Measurements from ENCODE around the gene ZC3H12A.

ZC3H12A gene

GRCh38 chr1:37474046-37474696, at the start of gene ZC3H12A:
Gene ZC3H12A (plus strand): TSS chr1:37474580. CDS start chr1:37475497, 917 bp downstream.
- DNase-seq (ENCODE audit: low read depth): peak; percentile 93

- no peak for DNase-seq (ENCODE audit: low read depth)
Observed at GRCh38 chr1:37425221-37425620, 49.2 kb upstream of the ZC3H12A start.

DNA sequence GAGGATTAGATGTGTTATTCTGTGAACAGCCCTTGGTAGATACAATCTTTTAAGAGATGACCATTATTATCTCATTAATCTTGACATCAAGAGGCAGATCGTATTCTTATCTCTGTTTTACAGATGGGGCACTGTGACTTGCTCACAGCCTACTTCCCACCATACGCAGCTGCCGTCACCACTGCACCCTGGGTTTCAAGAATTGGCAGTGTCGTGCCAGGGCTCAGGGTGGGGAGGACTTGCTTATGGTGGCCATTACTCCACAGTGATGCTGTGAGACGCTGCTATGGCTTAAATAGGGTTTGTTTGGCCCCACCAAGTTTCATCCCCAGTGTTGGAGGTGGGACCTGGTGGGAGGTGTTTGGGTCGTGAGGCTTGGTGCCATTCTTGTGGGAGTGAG, 45.4 kb upstream of the ZC3H12A start:
- DNase-seq (ENCODE audit: low read depth): no peak

DNA sequence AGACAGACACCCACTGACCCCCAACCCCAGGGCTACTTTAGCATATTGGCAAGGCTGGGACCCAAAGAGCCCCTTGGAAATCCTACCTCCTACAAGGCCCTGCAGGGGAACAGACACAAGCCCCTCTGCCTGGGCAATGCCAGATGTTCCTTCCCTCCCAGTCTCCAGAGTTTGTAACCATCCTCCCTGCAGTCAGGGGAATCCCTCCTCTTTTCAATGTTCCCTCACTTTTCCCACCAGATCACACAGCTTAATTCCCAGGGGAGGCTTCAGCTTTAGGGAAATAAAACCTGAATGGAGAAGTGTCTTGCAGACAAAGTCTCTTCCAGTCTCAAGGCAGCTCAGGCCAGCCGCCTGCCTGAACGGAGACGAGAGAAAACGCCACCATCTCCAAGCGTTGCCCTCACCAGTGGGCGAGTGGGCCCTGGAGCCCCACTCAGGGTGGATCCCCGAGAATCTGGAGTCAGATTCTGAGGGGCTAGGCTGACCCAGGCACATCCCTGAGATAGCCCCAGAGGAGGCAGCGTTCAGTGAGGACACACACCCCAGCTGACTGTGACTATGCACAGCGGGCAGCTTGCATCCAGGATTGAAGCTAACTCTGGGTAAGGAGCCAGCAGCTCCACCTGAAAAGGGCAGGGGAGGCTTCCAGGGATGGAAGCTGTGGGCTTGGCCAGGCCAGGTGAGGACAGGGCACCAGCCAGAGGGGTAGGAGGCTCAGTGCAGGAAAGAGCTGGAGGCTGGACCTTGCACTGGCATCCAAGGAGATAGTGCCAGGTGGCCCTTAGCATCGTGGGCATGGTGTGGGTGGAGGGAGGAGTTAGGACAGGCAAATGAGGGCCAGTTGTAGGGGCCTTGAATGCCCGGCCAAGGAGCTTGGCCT, 44.0 kb upstream of the ZC3H12A start:
- no peak for DNase-seq (ENCODE audit: low read depth)

- DNase-seq (ENCODE audit: low read depth): no peak
Observed at GRCh38 chr1:37432716-37433115, 41.7 kb upstream of the ZC3H12A start.

- no peak for DNase-seq (ENCODE audit: low read depth)
Observed at GRCh38 chr1:37433171-37433570, 41.2 kb upstream of the ZC3H12A start.

- DNase-seq (ENCODE audit: low read depth): peak; percentile 67
Observed at GRCh38 chr1:37434292-37435225, 39.8 kb upstream of the ZC3H12A start.

DNA sequence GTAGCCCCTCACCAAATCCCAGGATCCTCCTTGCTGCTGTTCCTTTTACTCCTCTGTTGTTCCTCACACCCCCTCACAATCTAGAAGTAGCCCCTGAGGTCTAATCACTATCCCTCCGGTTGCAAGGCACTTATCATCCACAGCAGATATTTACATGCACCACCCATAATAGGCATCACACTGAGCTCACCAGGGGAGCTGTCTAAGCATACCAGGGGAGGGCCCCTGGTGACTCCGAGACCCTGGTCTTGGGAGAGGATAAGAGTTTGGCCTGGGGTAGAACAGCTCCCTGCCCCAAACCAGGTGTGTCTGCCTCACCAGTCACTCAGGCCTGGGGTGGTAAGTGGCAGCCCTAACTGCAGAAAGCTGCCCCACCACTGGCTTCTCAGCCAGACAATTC, 37.3 kb upstream of the ZC3H12A start:
- no peak for DNase-seq (ENCODE audit: low read depth)

GRCh38 chr1:37438037-37438868, 36.1 kb upstream of the ZC3H12A start:
- DNase-seq (ENCODE audit: low read depth): no peak

GRCh38 chr1:37438869-37439343, 35.5 kb upstream of the ZC3H12A start:
- no peak for DNase-seq (ENCODE audit: low read depth)

- no peak for DNase-seq (ENCODE audit: low read depth)
Observed at GRCh38 chr1:37439349-37439995, 34.9 kb upstream of the ZC3H12A start.

DNA sequence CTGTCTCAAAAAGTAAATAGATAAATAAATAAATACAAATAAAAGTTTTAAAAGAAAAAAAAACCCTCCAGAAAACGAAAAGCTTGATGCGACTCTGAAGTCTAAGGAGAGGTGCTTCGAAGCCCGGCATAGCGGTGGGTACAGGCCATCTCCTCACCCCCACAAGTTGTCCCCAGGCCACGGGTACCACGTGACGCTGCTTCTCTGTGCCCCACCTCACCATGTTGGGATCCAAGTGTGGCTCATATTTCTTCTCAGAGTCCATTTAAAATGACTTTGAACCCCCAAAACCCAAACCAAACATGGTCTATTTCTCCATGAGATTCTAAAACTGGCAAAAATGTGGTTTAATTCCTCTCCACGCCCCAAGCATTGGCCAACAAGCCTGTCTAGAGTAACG, 32.9 kb upstream of the ZC3H12A start:
- DNase-seq (ENCODE audit: low read depth): no peak

DNA sequence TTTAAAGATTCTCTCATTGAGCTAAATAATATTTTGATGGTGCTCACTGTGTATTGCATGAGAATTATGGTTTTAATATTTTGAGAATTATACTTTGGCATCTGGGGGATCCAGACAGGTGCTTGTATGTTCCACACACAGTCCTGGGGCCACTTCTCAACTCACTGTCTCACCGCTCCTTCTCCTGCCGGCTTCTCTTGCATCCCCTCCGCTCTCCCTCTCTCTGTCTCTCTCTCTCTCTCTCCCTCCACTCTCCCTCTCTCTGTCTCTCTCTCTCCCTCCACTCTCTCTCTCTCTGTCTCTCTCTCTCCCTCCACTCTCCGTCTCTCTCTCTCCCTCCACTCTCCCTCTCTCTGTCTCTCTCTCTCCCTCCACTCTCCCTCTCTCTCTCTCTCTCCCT, 32.2 kb upstream of the ZC3H12A start:
- DNase-seq (ENCODE audit: low read depth): no peak

DNA sequence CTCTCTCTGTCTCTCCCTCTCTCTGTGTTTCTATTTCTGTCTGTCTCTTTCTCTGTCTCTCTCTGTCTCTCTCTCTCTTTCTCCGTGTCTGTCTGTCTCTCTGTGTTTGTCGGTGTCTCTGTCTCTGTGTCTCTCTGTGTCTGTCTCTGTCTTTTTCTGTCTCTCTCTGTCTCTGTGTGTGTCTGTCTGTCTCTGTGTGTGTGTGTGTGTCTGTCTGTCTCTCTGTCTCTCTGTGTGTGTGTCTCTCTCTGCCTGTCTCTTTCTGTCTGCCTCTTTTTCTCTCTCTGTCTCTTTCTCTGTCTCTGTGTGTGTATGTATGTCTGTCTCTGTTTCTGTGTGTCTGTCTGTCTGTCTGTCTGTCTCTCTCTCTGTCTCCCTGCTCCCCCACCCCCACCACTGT, 31.7 kb upstream of the ZC3H12A start:
- DNase-seq (ENCODE audit: low read depth): no peak

DNA sequence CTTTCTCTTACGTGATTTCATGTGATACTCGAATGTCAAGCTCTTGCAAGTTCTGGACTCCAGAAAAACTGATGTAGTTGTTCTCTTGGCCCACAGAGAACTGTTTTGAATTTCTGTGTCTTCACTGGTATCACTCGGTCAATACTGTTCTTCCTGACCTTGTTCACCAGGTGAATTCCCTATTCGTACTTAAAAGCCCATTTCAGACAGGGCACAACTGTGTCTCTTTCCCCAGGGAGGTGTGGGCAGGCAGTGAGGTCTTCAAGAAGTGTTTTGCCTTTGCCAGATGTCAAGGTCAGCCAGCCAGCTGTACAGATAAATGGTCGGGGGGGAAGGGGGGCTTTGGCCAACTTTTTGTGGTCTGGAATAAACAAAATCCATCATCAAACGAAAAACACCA, 27.5 kb upstream of the ZC3H12A start:
- no peak for DNase-seq (ENCODE audit: low read depth)

GRCh38 chr1:37448185-37448584, 26.2 kb upstream of the ZC3H12A start:
- no peak for DNase-seq (ENCODE audit: low read depth)

GRCh38 chr1:37448691-37449417, 25.5 kb upstream of the ZC3H12A start:
- no peak for DNase-seq (ENCODE audit: low read depth)

DNA sequence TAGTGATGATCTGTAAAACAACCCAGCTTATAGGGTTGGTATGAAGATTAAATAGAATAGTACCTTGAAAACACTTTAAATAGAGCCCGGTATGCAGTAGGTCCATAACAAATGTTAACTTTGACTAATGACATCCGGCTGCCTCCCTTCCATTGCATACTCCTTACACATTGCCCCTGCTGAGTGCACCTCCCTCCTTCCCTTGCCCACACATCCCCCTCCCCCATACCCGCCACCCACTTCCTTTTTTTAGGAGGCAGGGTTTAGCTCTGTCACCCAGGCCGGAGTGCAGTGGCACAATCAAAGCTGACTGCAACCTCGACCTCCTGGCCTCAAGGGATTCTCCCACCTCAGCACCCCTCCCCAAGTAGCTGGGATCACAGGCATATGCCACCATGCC, 24.4 kb upstream of the ZC3H12A start:
- DNase-seq (ENCODE audit: low read depth): no peak

GRCh38 chr1:37452416-37452815, 22.0 kb upstream of the ZC3H12A start:
- DNase-seq (ENCODE audit: low read depth): no peak

DNA sequence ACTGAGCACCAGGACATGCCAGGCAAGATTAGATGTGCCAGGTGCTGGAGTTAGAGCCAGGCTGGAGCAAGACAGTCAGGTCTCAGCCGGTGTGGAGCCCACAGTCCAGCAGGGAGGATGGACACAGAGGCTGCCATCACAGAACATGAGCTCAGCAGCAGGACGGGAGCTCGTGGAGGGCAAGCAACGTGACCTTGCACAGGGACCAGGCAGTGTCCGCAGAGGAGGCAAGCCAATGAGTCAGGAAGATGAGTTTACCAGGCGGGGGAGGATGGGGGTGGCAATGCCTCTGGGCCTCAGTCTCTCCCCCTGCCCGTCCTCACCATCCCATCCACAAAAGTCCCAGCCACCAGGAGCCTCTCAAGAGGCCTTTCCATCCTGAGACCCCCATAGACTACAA, 20.7 kb upstream of the ZC3H12A start:
- DNase-seq (ENCODE audit: low read depth): no peak
